ENCODE results near the gene P3H3.
"Not testable (repeated sequence)": the region's sequence is repeated elsewhere in the genome, so short reads cannot be mapped to it uniquely, and the experiment has no call there.

P3H3 gene

DNA sequence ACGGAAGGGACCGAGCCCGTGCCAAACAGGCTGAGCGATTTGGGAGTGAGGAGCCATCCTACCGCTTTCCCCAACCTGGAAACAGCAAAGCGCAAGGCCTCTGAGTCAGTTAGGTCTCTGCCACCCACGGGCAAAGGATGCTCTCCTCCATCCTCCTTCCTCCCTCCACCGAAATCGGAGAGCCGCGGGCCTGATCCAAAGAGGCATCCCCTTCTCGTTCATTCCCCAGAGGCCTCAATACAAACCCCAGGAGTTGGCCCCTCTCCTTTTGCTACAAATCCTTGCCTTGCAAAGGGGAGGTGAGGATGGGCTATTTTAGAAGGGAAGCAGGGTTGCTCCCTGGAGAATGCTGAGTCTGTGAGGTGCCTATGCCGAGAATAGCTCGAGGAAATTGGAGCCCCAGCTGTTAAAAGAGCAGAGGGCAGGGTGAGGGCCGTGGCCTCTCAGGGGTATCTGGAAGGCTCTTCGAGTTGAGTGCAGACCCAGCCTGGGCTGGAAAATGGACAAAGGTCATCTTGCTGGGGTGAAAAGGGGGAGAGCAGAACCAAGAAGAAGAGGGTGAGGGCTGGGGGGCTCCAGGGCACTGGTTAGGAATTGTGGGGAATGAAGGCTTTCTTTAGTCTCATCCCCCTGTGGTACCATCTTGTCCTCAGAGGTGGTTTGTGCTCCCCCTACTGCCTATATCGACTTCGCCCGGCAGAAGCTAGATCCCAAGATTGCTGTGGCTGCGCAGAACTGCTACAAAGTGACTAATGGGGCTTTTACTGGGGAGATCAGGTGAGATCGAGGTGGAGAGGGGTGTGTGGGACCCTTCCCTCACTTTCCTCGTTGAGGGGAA lies 40.2 kb downstream of the P3H3 start:
- DNase-seq = no peak

DNA sequence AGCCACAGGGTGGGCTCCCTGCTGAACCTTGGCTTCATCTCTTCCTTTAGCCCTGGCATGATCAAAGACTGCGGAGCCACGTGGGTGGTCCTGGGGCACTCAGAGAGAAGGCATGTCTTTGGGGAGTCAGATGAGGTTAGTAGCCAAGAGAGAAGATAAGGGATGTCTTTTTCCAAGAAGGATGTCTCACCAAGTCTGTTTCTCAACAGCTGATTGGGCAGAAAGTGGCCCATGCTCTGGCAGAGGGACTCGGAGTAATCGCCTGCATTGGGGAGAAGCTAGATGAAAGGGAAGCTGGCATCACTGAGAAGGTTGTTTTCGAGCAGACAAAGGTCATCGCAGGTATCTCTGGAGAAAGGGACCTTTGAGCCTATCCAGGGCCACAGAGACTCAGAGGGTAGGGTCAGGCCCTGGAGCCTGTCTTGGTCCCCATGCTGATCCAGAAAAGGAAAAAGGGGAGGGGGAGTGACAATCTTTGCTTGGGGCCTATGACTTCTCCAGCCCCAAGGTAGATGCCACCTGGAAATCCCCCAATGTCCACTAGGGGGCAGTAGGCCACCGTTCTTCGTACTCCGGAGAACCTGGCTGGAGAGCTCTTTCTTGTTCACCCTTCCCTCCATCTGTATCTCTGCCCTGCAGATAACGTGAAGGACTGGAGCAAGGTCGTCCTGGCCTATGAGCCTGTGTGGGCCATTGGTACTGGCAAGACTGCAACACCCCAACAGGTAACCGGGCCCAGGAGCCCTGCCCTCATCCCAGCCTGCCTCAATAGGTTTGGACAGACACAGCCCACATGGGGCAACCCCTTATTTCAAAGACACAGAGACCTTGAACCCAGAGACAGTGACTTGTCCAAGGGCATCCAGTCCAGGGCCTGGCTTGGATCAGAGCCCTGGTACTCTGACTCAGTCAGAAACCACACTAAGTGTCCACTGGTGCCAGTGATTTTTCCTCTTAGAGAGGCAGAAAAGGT lies 41.1 kb downstream of the P3H3 start:
- DNase-seq = peak; percentile 12

DNA sequence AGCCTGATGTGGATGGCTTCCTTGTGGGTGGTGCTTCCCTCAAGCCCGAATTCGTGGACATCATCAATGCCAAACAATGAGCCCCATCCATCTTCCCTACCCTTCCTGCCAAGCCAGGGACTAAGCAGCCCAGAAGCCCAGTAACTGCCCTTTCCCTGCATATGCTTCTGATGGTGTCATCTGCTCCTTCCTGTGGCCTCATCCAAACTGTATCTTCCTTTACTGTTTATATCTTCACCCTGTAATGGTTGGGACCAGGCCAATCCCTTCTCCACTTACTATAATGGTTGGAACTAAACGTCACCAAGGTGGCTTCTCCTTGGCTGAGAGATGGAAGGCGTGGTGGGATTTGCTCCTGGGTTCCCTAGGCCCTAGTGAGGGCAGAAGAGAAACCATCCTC lies 42.1 kb downstream of the P3H3 start:
- not testable (repeated sequence) for DNase-seq

DNA sequence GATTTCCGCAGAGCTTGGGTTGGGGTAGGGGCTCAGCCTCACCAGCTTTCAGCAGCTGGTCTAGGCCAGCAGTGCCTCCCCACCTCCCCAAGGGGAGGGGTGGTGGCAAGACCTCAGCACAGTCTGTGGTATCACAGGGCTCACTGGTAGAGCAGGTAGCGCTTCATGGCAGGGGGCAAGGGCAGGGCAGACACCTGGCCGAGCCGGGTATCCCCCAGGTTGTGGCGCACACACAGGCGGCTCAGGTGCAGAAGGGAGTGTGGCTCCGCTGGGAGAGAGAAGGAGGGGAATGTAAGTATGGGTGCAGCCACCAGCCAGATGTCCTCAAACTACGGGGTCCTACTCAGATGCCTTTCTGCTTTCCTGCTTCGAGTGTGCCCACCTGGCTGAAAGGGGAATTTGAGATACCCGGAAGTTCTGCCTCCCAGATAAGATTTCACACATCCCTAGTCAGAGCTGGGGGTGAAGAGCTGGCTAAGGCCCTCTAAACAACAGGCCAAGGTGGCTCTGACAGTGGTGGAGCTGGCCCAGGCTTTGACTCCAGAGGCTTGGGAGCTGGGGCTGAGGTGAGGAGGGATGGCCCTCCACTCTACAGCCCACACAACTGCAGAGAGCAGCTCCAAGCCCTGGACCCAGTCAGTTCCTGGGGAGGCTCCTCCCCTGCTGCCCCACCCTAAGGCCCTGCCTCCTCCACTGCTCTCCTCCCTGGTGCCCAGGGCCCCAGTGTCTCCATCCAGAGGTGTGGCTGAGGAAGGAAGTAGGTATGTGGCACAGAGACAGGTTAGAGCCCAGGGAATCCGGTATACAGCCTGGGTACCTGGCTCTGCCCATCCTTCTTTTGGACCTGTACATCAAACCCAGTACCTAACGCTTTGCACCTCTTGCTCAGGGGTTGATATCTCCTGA lies 43.1 kb downstream of the P3H3 start:
- DNase-seq = no peak

DNA sequence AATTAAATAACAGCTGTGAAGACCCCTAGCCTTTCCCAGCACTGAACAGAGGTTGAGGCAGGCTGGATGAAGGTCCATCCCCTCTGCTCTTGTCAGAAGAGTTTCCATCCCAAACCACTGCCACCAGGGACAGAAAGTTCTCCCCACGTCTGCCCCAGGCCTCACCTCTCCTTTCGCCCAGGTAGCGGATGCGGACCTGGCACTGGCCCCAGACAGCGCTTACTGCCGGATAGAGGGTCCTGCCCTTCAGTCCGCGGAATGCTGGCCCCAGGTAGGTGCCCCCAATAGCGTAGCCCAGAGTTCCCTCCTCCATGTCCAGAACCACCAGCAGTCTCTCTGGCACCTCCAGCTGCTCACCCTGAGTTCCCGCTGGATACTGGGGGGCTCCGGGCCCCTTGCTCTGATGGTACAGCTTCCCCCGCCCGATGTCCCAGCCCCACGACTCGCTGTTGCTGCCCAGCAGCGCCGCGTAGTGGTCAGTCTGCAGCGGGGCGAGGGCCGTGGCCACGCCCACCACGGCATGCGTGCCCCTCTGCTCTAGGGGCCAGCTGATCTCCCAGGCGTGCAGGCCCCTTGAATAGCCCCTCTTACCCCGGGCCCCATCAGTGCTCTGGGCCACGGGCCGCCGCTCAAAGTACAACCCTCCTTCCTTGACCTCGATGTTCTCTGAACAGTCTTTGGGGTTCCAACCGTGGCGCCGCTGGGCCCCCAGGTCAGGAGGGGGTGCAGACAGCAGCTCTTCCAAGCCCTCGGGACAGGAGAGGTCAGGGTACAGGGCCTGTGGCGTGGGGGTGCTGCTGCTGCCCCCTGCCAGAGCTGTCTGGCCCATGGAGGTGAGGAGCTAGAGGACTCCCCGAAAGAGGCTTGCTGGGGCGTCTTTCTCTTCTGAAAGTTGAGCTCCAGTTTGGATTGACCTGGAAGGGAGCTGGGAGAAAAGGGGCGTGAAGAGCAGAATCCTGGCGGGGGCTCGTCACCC lies 44.2 kb downstream of the P3H3 start:
- no peak for DNase-seq

DNA sequence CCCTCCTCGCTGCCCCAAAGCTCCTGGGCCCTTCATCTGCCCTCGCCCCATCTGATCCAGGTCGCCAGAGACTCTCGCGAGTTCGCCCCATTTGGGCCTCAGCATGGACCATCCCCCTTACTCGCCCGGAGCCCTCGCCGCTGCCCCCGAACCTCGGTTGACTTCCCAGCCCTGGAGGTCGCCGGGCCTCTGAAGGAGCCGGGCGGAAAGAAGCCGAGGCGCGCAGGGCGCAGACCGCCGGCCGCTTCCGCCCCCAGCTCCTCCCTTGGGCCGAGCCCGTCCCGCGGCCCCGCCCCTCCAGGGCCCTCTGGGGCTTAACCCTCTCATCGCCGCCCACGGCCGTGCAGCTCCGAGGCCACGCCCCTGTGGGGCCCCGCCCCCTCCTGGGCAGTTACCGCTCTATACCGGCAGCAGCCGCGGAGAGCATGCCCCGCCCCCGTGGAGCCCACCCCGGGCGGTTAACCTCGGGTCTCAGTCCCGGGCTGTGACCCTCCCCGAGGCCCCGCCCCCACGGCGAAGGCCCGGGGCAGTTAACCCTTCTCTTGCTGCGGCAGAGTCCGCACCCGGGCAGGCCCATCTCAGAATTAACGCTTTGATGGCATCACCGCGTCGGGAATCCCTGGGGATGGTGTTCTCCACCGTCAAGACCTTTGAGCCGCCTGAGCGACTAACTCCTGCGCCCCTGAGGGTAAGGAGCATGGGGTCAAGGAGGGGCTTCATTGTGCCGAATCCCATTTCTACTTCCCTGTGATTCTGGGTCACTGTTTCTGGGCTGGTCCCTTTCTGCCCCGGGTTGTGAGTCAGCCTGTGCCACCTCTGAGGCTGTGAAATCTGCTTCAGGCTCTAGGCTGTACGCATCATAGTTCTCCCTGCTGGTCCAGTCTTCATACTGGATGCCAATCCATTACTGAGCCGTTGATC lies 45.1 kb downstream of the P3H3 start, which contains the start of gene SPSB2:
Gene SPSB2 (minus strand): TSS at position 210 of the 921 bp plus-strand sequence. CDS start 402 bp downstream, outside the sequence.
- DNase-seq = peak; percentile 62

DNA sequence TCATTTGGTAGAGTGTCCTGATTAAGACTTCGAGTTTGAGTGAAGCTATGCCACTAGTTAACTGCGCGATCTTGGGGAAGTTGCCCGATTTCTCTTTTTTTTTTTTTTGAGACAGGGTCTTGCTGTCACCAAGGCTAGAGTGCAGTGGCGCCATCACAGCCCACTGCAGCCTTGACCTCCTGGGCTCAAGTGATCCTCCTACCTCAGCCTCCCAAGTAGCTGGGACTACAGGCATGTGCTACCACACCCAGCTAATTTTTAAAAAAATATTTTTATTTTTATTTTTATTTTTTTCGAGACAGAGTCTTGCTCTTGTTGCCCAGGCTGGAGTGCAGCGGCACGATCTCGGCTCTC lies 45.8 kb downstream of the P3H3 start:
- not testable (repeated sequence) for DNase-seq

DNA sequence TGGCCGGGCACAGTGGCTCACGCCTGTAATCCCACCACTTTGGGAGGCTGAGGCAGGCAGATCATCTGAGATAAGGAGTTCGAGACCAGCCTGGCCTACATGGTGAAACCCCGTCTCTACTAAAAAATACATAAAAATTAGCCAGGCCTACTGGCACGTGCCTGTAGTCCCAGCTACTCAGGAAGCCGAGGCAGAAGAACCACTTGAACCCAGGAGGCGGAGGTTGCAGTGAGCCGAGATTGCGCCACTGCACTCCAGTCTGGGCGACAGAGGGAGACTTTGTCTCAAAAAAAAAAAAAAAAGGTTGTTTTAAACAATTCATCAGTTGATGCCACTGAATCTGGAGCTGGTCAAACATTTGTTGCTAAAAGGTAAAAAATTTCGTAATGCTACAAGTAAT lies 51.6 kb downstream of the P3H3 start:
- not testable (repeated sequence) for DNase-seq

DNA sequence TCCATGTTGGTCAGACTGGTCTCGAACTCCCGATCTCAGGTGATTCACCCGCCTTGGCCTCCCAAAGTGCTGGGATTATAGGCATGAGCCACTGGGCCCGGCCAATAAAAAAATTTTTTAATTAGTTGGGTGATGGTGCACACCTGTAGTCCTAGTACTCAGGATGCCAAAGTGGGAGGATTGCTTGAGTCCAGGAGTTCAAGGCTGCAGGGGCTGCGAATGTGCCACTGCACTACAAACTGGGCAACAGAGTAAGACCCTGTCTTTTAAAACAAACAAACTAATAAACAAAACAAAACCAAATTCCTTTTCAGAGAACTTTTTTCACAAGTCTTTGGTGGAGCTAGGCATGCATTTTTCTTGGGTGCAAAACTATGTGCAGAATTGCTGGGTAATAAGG lies 55.0 kb downstream of the P3H3 start:
- no peak for DNase-seq

DNA sequence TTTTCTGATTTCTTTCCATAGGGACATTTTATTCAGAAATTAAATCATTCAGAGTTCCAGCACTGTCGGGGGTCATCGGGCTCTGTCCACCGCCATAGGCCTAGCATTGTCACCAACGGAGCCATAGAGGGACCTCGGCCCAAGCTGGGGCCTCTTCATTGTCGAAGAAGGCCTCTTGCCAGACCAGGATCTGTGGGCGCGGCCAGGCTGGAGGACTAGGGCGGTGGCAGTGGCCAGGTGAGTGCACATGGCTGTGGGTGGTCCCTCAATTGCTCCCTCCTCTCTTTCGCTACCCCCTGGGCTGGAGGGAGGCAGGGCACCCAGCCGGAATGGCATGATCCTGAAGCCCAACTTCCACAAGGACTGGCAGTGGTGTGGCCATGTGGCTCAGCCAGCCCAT lies 55.5 kb downstream of the P3H3 start:
- DNase-seq = no peak

DNA sequence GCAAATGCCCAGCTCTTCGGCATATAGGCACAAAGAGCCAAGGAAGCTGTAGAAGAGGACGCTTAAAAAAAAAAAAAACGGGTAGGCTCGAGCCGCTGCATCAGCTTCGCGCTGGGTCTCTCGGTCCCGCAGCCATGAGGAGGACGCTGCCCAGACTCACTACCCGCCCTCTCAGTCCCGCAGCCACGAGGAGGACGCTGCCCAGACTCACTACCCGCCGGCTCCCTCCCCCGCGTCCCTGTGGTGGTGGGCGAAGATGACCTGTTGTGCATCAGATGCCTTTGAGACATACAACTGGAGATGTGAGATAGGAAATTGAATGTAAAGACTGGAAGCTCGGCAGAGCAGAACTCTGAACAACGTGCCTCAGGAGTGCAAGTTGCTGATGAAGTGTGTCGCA lies 56.3 kb downstream of the P3H3 start:
- no peak for DNase-seq

DNA sequence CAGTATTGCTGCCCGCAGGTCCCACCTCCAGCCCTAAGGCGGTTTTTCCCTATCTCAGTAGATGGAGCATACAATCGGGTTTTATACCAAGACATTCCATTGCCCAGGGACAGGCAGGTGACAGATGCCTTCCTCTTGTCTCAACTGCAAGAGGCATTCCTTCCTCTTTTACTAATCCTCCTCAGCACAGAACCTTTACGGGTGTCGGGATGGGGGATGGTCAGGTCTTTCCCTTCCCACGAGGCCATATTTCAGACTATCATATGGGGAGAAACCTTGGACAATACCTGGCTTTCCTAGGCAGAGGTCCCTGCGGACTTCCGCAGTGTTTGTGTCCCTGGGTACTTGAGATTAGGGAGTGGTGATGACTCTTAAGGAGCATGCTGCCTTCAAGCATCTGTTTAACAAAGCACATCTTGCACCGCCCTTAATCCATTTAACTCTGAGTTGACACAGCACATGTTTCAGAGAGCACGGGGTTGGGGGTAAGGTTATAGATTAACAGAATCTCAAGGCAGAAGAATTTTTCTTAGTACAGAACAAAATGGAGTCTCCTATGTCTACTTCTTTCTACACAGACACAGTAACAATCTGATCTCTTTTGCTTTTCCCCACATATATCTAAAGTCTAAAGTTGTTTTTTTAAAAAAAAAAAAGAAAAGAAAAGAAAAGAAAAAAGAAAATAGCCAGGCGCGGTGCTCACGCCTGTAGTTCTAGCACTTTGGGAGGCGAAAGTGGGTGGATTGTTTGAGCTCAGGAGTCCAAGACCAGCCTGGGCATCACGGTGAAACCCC lies 58.2 kb downstream of the P3H3 start:
- DNase-seq = not testable (repeated sequence)

DNA sequence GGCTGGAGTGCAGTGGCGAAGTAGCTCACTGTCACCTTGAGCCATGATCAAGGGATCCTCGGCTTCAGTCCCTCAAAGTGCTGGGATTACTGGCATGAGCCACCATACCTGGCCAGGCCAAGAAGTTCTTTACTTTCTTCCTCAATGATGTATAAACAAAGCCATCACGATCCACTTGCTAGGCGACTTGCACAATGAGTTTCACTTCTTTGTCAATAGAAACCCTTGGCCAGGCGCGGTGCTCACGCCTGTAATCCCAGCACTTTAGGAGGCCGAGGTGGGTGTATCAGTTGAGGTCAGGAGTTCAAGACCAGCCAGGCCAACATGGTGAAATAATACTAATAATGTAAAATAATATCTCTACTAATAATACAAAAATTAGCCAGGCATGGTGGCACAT lies 59.3 kb downstream of the P3H3 start:
- DNase-seq = peak; percentile 21

DNA sequence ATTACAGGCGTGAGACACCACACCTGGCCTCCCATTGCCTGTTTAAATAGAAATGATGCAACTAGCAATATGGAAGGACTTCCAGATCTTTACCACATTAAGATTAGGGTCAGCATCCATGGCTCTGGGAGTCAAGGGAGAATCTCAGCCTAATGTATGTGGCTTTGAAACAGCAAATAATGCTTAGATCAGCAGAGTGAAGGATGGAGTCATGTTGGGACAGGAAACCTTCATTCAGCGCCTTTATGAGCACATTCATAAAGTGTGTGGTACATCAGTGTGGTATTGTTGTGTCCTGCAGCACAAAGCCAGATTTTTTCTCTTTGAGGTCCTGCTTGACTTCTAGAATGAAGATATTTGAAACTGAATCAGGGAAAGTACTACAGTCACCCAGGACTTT lies 60.2 kb downstream of the P3H3 start:
- no peak for DNase-seq

DNA sequence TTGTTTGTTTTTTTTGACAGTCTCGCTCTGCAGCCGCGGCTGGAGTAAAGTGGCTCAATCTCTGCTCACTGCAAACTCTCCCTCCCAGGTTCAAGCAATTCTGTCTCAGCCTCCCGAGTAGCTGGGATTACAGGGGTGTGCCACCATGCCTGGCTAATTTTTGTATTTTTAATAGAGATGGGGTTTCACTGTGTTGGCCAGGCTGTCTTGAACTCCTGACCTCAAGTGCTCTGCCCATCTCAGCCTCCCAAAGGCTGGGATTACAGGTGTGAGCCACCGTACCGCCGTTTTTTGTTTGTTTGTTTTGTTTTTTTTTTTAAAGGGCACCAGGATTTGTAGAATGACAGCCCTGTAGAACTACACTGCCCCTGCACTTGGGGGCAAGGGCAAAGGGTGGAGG lies 60.6 kb downstream of the P3H3 start:
- not testable (repeated sequence) for DNase-seq

Data from SIG-M5 (cell line).